HG02885 (cell line): ENCODE data around the gene MSI2.

Experiments used
- ATAC-seq: cut with Tn5 transposase; IDR thresholded peaks from one replicate; pipeline ENCODE4 v1.9.1; 2021; ENCODE audit warnings: mild to moderate bottlenecking; ENCODE audit not compliant: unreplicated experiment, poor library complexity

MSI2 gene

GRCh38 chr17:57732062-57732461, 475.7 kb downstream of the MSI2 start:
- ATAC-seq = no peak

DNA sequence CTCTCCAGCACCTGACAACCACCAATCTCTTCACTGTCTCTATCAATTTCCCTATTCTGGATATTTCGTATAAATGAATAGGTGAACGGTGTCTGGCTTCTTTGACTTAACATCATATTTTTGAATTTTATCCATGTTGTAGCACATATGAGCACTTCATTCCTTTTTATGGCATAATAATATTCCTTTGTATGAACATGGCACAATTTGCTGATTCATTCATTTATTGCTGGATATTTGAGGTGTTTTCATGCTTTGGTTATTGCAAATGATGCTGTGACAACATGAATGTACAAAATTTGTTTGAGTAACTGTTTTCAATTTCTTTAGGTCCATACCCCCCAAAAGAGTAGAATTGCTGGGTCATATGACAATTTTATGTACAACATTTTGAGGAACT, 476.8 kb downstream of the MSI2 start:
- no peak for ATAC-seq
